PC-9 (cell line): Measurements from ENCODE around the gene VWC2. TPM values are rescaled to one million over a fixed set of nuclear protein-coding genes. Genes with fewer than 3 reads are reported as not detected.

ENCODE experiments used
- BruUV-seq: library from RNA; stranded (reverse); fragments of 400-500 nt; replicated peaks from 2 replicates; lab custom pipeline; 2021; lab: Mats Ljungman, UMichigan
- CTCF ChIA-PET: fragments of 300-600 bp; sonication (Branson Sonifier 250); formaldehyde crosslinking; loops from one replicate; lab custom pipeline; 2022; ENCODE audit warnings: antibody characterized with exemption; lab: Charles Lee
- POLR2A ChIA-PET: fragments of 300-600 bp; sonication (Branson Sonifier 250); formaldehyde crosslinking; loops from one replicate; lab custom pipeline; 2022; ENCODE audit warnings: antibody characterized with exemption; ENCODE audit not compliant: unreplicated experiment; lab: Charles Lee
- DNase-seq, 2 experiments: peaks; one replicate each; pipeline versions ENCODE4 v3.0.0 to v3.0.0-alpha.2; 2015 to 2022; ENCODE audit warnings: mixed read lengths in 1 of 2
- H2AFZ ChIP-seq: fragments of 200-600 bp; sonication (generic); 2 replicates; pipeline ENCODE4 v1.8.1; 2017; ENCODE audit warnings: antibody characterized with exemption
- H3F3A ChIP-seq: fragments of 200-600 bp; sonication (generic); 2 replicates; pipeline ENCODE4 v1.8.1; 2017; ENCODE audit warnings: antibody characterized with exemption, mild to moderate bottlenecking, low read depth; ENCODE audit not compliant: insufficient read depth
- H3K27ac ChIP-seq: fragments of 200-600 bp; sonication (generic); 2 replicates; pipeline ENCODE4 v1.6.1; 2016; ENCODE audit warnings: mixed run types
- H3K27me3 ChIP-seq: fragments of 200-600 bp; sonication (generic); 2 replicates; pipeline ENCODE4 v1.6.1; 2016; ENCODE audit warnings: low read depth, mixed run types; ENCODE audit not compliant: insufficient read depth
- H3K36me3 ChIP-seq: fragments of 200-600 bp; sonication (generic); 2 replicates; pipeline ENCODE4 v1.6.1; 2016; ENCODE audit warnings: low read depth, mixed run types
- H3K4me1 ChIP-seq: fragments of 200-600 bp; sonication (generic); replicated peaks from 2 replicates; pipeline ENCODE4 v1.6.1; 2016; ENCODE audit warnings: mixed run types; ENCODE audit not compliant: insufficient read depth
- H3K4me2 ChIP-seq: fragments of 200-600 bp; sonication (generic); 2 replicates; pipeline ENCODE4 v1.6.1; 2017; ENCODE audit warnings: mixed run types
- H3K4me3 ChIP-seq: fragments of 200-600 bp; sonication (generic); 2 replicates; pipeline ENCODE4 v1.6.1; 2016; ENCODE audit warnings: mixed run types
- H3K79me2 ChIP-seq: fragments of 200-600 bp; sonication (generic); 2 replicates; pipeline ENCODE4 v1.6.1; 2017; ENCODE audit warnings: low read depth, mixed run types
- H3K9me2 ChIP-seq: fragments of 200-600 bp; sonication (generic); 2 replicates; pipeline ENCODE4 v1.8.1; 2017; ENCODE audit warnings: mild to moderate bottlenecking; ENCODE audit not compliant: insufficient read depth
- H3K9me3 ChIP-seq: fragments of 200-600 bp; sonication (generic); 2 replicates; pipeline ENCODE4 v1.8.1; 2016; ENCODE audit warnings: low read depth; ENCODE audit not compliant: insufficient read depth
- H4K20me1 ChIP-seq: fragments of 200-600 bp; sonication (generic); 2 replicates; pipeline ENCODE4 v1.8.1; 2017; ENCODE audit not compliant: insufficient read depth
- CTCF ChIP-seq: fragments of 200-600 bp; sonication (generic); conservative IDR thresholded peaks from 2 replicates; pipeline ENCODE4 v1.6.1; 2017; ENCODE audit warnings: mixed run types, antibody characterized with exemption, mild to moderate bottlenecking, moderate library complexity
- EZH2 ChIP-seq: fragments of 200-600 bp; sonication (generic); IDR thresholded peaks from 2 replicates; pipeline ENCODE4 v1.8.0; 2017; ENCODE audit warnings: antibody characterized with exemption, low read depth
- intact Hi-C: fragments of 100-400 bp; cut with micrococcal nuclease; formaldehyde crosslinking; loops from one replicate; pipeline ENCODE4 v1.10.0; 2022; ENCODE audit not compliant: unreplicated experiment
- total RNA-seq: library from RNA; stranded (reverse); gene quantifications from 2 replicates; pipeline ENCODE4 v1.2.3, GENCODE V29; 2021

VWC2 gene
- total RNA-seq, 1 experiment from 2014 or later: not detected

DNA sequence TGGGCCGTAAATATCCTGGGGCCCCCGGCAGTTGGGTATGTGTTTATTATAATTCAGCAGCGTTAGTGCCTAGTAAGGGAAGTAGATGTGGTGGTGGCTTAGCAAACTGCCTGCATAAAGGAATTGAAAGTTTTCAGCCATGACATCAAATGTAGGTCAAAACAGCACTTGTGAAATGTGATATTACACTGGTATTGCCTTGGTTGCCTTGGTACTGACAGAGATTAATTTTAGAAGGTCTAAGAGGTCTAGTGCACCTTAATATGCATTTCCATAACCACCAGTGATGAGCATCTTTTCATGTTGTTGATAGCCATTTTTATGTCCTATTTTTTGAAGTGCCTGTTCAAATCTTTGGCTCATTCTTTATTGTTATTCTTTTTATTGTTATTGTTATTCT, 50.1 kb downstream of the VWC2 start:
- no peak overlapping the region for H2AFZ ChIP-seq
- H4K20me1 ChIP-seq: no peaks in the 10 kb centered on the region
- CTCF ChIA-PET: no interaction called here
- H3F3A ChIP-seq: no peaks in the 10 kb centered on the region
- DNase-seq: no peak
- no peak overlapping the region for H3K4me3 ChIP-seq
- no peak overlapping the region for H3K4me2 ChIP-seq
- H3K36me3 ChIP-seq: no peaks in the 10 kb centered on the region
- no peaks in the 10 kb centered on the region for H3K9me2 ChIP-seq
- no peaks in the 10 kb centered on the region for H3K27me3 ChIP-seq
- no peaks in the 10 kb centered on the region for H3K4me1 ChIP-seq
- H3K9me3 ChIP-seq: no peaks in the 10 kb centered on the region
- no peak overlapping the region for H3K27ac ChIP-seq
- intact Hi-C loops: no loop called here
- POLR2A ChIA-PET: no interaction called here
- BruUV-seq: no TSS peak
- H3K79me2 ChIP-seq: no peaks in the 10 kb centered on the region
- TF ChIP-seq CTCF (no peak), EZH2 (no peak)

- Histone ChIP-seq H3K27me3 (peaks cover 62% of the 10 kb centered on the region), H3K9me2 (no peaks in the 10 kb centered on the region), H3K9me3 (no peaks in the 10 kb centered on the region), H3K27ac (no peak overlapping the region), H3K36me3 (no peaks in the 10 kb centered on the region), H3K4me3 (no peak overlapping the region), H3K79me2 (no peaks in the 10 kb centered on the region), H4K20me1 (no peaks in the 10 kb centered on the region), H2AFZ (no peak overlapping the region), H3K4me2 (no peak overlapping the region), H3K4me1 (no peaks in the 10 kb centered on the region), H3F3A (no peaks in the 10 kb centered on the region)
- DNase-seq: no peak
- TF ChIP-seq EZH2 (no peak), CTCF (no peak)
- ChIA-PET CTCF (no interaction called here), POLR2A (no interaction called here)
- BruUV-seq: no TSS peak
- intact Hi-C loops: no loop called here
These were observed 66.6 kb downstream of the VWC2 start for GRCh38 chr7:49839863-49840645.

GRCh38 chr7:49840751-49841405, 67.4 kb downstream of the VWC2 start:
- Histone ChIP-seq H3K4me2 (no peak overlapping the region), H3K27me3 (peaks cover 69% of the 10 kb centered on the region), H3F3A (no peaks in the 10 kb centered on the region), H3K4me3 (no peak overlapping the region), H3K9me2 (no peaks in the 10 kb centered on the region), H2AFZ (no peak overlapping the region), H3K36me3 (no peaks in the 10 kb centered on the region), H3K27ac (no peak overlapping the region), H3K9me3 (no peaks in the 10 kb centered on the region), H4K20me1 (no peaks in the 10 kb centered on the region), H3K4me1 (no peaks in the 10 kb centered on the region), H3K79me2 (no peaks in the 10 kb centered on the region)
- TF ChIP-seq CTCF (no peak), EZH2 (no peak)
- ChIA-PET CTCF (no interaction called here), POLR2A (no interaction called here)
- no TSS peak for BruUV-seq
- peak in 1 of 2 experiments; percentile 17 for DNase-seq
- intact Hi-C loops: no loop called here
